A673 (cell line): ENCODE results near the gene FNDC1.

Source experiments
- CTCF ChIP-seq: fragments of 300-800, 200-600 bp; sonication (generic); conservative IDR thresholded peaks from 2 replicates; pipeline ENCODE4 v1.5.1; 2017; ENCODE audit warnings: low read depth, mild to moderate bottlenecking, antibody characterized with exemption, low read length, moderate library complexity, mixed read lengths
- EZH2 ChIP-seq: fragments of 200-600 bp; sonication (generic); IDR thresholded peaks from 2 replicates; pipeline ENCODE4 v1.6.1; 2017; ENCODE audit warnings: borderline replicate concordance, low read depth, mild to moderate bottlenecking, mixed read lengths, antibody characterized with exemption, low read length; ENCODE audit not compliant: poor library complexity, severe bottlenecking

- TF ChIP-seq CTCF (no peak), EZH2 (peak; percentile 84)
These were observed 545 bp downstream of the FNDC1 start for GRCh38 chr6:159169557-159170332.
